Astrocyte of the spinal cord (primary cell): ENCODE results near the gene GAS2L2.

Experiments
- DNase-seq: peaks from one replicate; pipeline ENCODE4 v3.0.0; 2011; ENCODE audit warnings: low read depth, low spot score
- H3K4me3 ChIP-seq: 2 replicates; pipeline ENCODE4 v1.5.1; 2011; ENCODE audit warnings: low read depth, mild to moderate bottlenecking, low read length, moderate library complexity
- CTCF ChIP-seq: IDR thresholded peaks from 2 replicates; pipeline ENCODE4 v1.5.1; 2012; ENCODE audit warnings: low read depth, mild to moderate bottlenecking, low read length, inconsistent platforms
- in situ Hi-C: cut with HindIII; loops from 2 replicates; pipeline ENCODE4 v1.10.0; 2017; ENCODE audit warnings: low sequenced_read_pairs

The GAS2L2 gene

GRCh38 chr17:35725802-35726126 is 27.3 kb downstream of the GAS2L2 start:
- no peak overlapping the region for H3K4me3 ChIP-seq
- DNase-seq: no peak
- no peak for TF ChIP-seq CTCF
- in situ Hi-C loops: no loop called here

GRCh38 chr17:35725058-35725457 is 28.0 kb downstream of the GAS2L2 start:
- no peak for TF ChIP-seq CTCF
- in situ Hi-C loops: no loop called here
- DNase-seq: no peak
- H3K4me3 ChIP-seq: no peak overlapping the region

GRCh38 chr17:35723735-35724134 is 29.3 kb downstream of the GAS2L2 start:
- in situ Hi-C loops: no loop called here
- no peak for TF ChIP-seq CTCF
- no peak overlapping the region for H3K4me3 ChIP-seq
- no peak for DNase-seq

GRCh38 chr17:35717475-35717874 is 35.6 kb downstream of the GAS2L2 start:
- in situ Hi-C loops: no loop called here
- no peak for DNase-seq
- H3K4me3 ChIP-seq: no peak overlapping the region
- TF ChIP-seq CTCF: no peak

- H3K4me3 ChIP-seq: no peak overlapping the region
- TF ChIP-seq CTCF: no peak
- DNase-seq: peak; percentile 78
- in situ Hi-C loops: no loop called here
Observed at GRCh38 chr17:35716897-35717465, 36.1 kb downstream of the GAS2L2 start.

GRCh38 chr17:35716173-35716572 is 36.9 kb downstream of the GAS2L2 start:
- no peak for TF ChIP-seq CTCF
- H3K4me3 ChIP-seq: no peak overlapping the region
- DNase-seq: no peak
- in situ Hi-C loops: no loop called here

- H3K4me3 ChIP-seq: no peak overlapping the region
- no peak for DNase-seq
- in situ Hi-C loops: no loop called here
- no peak for TF ChIP-seq CTCF
Observed at GRCh38 chr17:35715416-35715815, 37.6 kb downstream of the GAS2L2 start.
